Measurements from ENCODE around the gene STX11.

The STX11 gene

DNA sequence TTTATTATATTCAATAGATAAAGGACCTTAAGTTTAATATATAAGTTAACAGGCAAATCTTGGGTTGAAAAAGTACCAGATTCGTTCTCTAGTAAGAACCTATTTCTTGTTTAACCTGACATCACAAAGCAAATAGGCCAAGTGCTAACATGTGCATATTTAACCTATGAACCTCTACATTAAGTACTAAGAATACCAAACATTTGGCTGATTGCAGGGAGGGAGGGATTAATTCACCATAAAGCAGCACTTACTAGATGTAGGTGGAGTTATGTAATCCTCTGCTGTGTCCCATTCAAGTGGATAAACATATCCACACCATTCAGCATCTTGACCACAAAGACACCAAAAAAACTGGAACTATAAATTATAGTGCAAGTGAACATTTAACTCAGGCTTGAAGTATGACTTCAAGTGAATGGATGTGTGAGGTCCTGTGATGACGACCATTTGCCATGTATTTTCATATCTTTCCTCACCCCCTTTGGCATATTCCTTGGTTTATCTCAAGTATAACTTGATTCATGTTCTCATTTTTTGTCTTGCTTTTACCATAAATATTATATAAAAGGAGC, 10.2 kb downstream of the STX11 start:
- TF ChIP-seq, protein P1, sequence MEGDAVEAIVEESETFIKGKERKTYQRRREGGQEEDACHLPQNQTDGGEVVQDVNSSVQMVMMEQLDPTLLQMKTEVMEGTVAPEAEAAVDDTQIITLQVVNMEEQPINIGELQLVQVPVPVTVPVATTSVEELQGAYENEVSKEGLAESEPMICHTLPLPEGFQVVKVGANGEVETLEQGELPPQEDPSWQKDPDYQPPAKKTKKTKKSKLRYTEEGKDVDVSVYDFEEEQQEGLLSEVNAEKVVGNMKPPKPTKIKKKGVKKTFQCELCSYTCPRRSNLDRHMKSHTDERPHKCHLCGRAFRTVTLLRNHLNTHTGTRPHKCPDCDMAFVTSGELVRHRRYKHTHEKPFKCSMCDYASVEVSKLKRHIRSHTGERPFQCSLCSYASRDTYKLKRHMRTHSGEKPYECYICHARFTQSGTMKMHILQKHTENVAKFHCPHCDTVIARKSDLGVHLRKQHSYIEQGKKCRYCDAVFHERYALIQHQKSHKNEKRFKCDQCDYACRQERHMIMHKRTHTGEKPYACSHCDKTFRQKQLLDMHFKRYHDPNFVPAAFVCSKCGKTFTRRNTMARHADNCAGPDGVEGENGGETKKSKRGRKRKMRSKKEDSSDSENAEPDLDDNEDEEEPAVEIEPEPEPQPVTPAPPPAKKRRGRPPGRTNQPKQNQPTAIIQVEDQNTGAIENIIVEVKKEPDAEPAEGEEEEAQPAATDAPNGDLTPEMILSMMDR (IDR thresholded peaks at IDR 0.05; ENCODE audit: low read depth, low read length) = no peak
- DNase-seq (ENCODE audit: low read depth, low spot score) = no peak
- no peak overlapping the region for H3K4me3 ChIP-seq (ENCODE audit: low read depth, low read length)
- in situ Hi-C loops (cut with HindIII; ENCODE audit: low sequenced_read_pairs) = no loop called here

DNA sequence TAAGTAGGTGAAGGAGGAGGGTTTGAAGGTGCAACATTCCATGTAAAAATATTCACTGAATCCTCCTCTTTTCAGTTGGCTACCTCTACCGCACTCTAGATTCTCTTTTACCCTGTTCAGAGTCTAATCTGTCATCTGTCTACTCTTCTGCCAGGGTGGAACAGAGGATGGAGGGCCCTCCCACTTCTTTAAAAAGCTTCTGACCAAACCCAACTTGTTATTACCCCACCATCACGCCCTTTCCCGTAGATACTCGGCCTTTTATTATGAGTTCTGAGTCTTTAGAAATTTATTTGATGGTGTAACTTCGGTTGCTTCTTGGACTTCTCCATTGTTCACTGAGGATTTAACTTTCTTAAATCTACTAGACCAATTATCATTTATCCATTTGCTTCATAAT, 11.7 kb downstream of the STX11 start:
- no peak overlapping the region for H3K4me3 ChIP-seq (ENCODE audit: low read depth, low read length)
- in situ Hi-C loops (cut with HindIII; ENCODE audit: low sequenced_read_pairs) = no loop called here
- TF ChIP-seq, protein P1 (IDR thresholded peaks at IDR 0.05; ENCODE audit: low read depth, low read length) = no peak
- no peak for DNase-seq (ENCODE audit: low read depth, low spot score)

DNA sequence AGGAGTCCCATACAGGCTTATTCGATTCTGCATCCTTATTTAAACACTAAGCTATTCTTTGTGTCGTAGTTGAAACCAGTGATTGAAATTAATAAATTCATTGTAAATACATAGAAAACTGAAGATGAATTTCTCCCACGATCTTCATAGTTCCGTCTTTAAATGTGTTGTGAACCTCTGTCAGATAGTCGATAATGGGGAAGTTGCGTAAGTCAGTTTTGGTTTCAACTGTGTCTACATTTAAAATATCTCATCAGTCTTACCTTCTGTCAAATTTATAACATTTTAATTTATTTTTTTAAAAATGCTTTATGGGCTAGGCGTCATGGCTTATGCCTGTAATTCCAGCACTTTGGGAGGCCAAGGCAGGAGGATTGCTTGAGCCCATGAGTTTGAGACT, 12.7 kb downstream of the STX11 start:
- in situ Hi-C loops (cut with HindIII; ENCODE audit: low sequenced_read_pairs) = no loop called here
- no peak overlapping the region for H3K4me3 ChIP-seq (ENCODE audit: low read depth, low read length)
- DNase-seq (ENCODE audit: low read depth, low spot score) = no peak
- TF ChIP-seq, protein P1 (IDR thresholded peaks at IDR 0.05; ENCODE audit: low read depth, low read length) = no peak

DNA sequence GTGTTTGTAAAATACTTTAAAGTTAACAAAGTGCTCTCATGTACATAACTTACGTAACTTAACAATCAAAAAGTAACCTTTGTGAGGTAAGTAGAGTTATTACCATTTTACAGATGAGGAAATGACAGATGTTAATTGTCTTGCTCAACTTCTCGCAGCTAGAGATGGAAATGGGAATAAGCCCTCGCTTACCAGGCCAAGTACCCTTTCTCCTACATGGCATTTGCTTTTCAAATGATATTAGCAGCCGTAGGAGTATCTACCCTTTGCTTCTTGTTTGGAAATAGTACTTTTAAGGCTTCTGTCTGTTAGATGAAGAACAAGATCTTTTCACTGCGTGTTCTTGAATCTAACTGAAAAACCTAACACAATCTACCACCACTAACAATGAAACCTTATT, 15.5 kb downstream of the STX11 start:
- TF ChIP-seq, protein P1 (IDR thresholded peaks at IDR 0.05; ENCODE audit: low read depth, low read length) = no peak
- H3K4me3 ChIP-seq (ENCODE audit: low read depth, low read length) = no peak overlapping the region
- in situ Hi-C loops (cut with HindIII; ENCODE audit: low sequenced_read_pairs) = no loop called here
- DNase-seq (ENCODE audit: low read depth, low spot score) = no peak

DNA sequence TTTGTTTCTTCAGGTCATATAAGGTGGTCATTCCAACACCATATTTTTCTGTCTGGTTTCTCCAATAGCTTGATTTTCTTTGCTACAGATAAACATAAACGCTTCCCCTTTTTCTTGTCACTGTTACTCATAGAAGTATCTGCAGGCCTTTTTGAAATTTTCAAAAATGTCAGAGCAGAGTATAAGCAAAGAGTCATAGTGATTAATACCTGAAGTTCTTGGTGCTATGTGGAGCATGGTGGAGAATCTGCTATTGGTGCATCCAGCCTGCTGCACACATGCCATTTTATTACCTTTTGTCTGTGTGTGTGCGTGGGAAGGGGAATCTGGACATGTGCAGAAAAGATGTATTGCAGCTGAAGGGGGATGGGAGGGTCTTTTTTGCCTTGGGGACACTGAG, 19.7 kb downstream of the STX11 start:
- DNase-seq (ENCODE audit: low read depth, low spot score) = no peak
- in situ Hi-C loops (cut with HindIII; ENCODE audit: low sequenced_read_pairs) = no loop called here
- no peak overlapping the region for H3K4me3 ChIP-seq (ENCODE audit: low read depth, low read length)
- TF ChIP-seq, protein P1 (IDR thresholded peaks at IDR 0.05; ENCODE audit: low read depth, low read length) = no peak

DNA sequence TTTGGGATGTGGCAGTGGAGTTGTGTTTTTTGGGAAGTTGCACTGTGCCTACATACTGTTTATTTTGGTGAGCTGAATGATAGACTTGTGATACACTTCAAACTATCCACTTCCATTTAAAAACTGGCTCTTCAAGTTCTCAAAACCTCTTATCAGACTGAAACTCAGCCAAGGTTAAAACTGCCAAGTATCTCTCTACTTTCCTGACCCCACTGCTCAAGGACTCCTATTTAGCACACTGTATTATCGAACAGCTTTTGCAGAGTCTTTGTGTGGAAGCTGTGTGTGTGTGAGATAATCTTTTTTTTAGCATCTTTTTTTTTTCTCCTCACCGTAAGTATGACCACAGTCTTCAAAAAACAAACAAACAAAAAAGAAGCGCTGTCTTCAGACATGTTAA, 21.1 kb downstream of the STX11 start:
- no peak overlapping the region for H3K4me3 ChIP-seq (ENCODE audit: low read depth, low read length)
- TF ChIP-seq, protein P1 (IDR thresholded peaks at IDR 0.05; ENCODE audit: low read depth, low read length) = no peak
- in situ Hi-C loops (cut with HindIII; ENCODE audit: low sequenced_read_pairs) = no loop called here
- DNase-seq (ENCODE audit: low read depth, low spot score) = no peak

DNA sequence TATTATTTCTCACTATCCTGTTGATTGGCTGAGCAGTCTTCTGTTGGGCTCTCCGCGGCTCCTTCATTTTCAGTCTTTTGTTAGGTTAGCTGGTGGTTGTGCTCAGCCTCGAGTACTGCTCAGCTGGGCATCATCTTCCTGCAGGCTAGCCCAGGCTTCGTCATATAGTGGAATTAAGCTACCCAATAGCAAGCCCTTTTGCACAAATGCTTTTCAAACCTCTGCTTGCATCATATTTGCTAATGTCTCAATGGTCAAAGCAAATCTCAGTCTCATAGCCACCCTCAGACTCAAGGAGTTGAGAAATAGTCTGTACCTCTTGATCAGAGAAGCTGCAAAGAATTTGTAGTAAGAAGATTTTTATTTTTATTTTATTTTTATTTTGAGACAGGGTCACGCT, 23.7 kb downstream of the STX11 start:
- in situ Hi-C loops (cut with HindIII; ENCODE audit: low sequenced_read_pairs) = no loop called here
- no peak overlapping the region for H3K4me3 ChIP-seq (ENCODE audit: low read depth, low read length)
- DNase-seq (ENCODE audit: low read depth, low spot score) = no peak
- TF ChIP-seq, protein P1 (IDR thresholded peaks at IDR 0.05; ENCODE audit: low read depth, low read length) = no peak

Measured in astrocyte of the spinal cord (primary cell).